GM12891 (cell line): ENCODE data around the gene TMEM59.
"Not testable (repeated sequence)": the region's sequence is repeated elsewhere in the genome, so short reads cannot be mapped to it uniquely, and the experiment has no call there.

ENCODE experiments used
- DNase-seq: peaks from one replicate; pipeline ENCODE4 v3.0.0; 2011; ENCODE audit warnings: low spot score; ENCODE audit not compliant: insufficient read length
- FAIRE-seq: peaks from 2 replicates; lab custom pipeline; 2011; peaks lifted over from hg19 to GRCh38; lab: Jason Lieb, UNC
- PAX5 ChIP-seq: IDR thresholded peaks from 2 replicates; pipeline ENCODE4 v1.6.1; 2011; ENCODE audit warnings: low read length, moderate library complexity, mild to moderate bottlenecking; ENCODE audit not compliant: insufficient read depth, severe bottlenecking
- POLR2A ChIP-seq: IDR thresholded peaks from 2 replicates; pipeline ENCODE4 v1.6.1; 2011; ENCODE audit warnings: low read depth, low read length, control low read depth
- POLR2AphosphoS5 ChIP-seq: IDR thresholded peaks from 2 replicates; pipeline ENCODE4 v1.6.1; 2011; ENCODE audit warnings: low read depth, low read length, control low read depth
- POU2F2 ChIP-seq: IDR thresholded peaks from 2 replicates; pipeline ENCODE4 v1.6.1; 2011; ENCODE audit warnings: low read depth, mild to moderate bottlenecking, control low read depth, low read length, moderate library complexity
- SPI1 ChIP-seq: IDR thresholded peaks from 2 replicates; pipeline ENCODE4 v1.6.1; 2011; ENCODE audit warnings: low read depth, low read length, control low read depth
- TAF1 ChIP-seq: IDR thresholded peaks from 2 replicates; pipeline ENCODE4 v1.6.1; 2011; ENCODE audit warnings: low read depth, low read length, control low read depth

Gene TMEM59

DNA sequence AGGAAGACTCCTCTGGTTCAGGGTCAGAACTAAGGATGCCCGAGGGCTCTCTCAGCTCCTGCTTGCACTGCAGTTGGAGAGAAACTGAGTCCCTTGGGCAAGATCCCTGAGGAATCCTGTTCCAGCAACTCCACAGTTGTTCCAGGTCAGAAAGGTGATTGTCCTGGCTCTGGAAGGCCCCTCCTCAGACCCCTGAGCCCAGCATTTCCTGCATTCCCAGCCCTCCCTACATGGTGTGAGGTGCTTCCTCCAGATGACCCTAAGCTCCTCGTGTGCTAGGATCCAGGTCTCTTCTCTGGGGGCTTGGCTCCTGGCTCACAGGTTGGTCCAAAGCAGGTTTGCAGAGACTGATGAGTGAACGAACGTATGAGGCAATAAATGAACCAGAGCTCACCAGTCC is 46.5 kb downstream of the TMEM59 start:
- DNase-seq (no peak), FAIRE-seq (no peak)
- no peak for TF ChIP-seq TAF1

DNA sequence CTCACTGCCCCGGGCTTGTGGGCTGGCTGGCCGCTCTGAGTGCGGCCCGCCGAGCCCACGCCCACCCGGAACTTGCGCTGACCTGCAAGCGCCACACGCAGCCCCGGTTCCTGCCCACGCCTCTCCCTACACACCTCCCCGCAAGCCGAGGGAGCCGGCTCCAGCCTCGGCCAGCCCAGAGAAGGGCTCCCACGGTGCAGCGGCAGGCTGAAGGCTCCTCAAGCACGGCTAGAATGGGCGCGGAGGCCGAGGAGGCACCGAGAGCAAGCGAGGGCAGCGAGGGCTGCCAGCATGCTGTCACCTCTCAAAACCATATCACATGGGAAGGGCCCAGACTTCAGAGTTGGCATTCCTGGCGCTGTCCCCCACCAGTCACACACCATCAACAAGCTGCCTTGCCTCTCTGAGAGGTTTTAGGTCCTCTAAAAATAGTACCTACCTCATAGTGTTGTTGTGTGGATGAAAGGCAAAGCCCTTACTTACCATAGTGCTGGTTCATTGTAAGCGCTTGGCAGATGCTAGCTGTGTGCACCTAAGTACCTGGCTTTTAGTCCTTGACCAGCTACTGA is 48.4 kb downstream of the TMEM59 start:
- TF ChIP-seq POLR2A (no peak), SPI1 (no peak), TAF1 (no peak), PAX5 (no peak), POLR2AphosphoS5 (no peak), POU2F2 (no peak)
- FAIRE-seq (no peak), DNase-seq (no peak)

- FAIRE-seq, DNase-seq: not testable (repeated sequence)
Observed at GRCh38 chr1:54003750-54004480, 49.1 kb downstream of the TMEM59 start.

DNA sequence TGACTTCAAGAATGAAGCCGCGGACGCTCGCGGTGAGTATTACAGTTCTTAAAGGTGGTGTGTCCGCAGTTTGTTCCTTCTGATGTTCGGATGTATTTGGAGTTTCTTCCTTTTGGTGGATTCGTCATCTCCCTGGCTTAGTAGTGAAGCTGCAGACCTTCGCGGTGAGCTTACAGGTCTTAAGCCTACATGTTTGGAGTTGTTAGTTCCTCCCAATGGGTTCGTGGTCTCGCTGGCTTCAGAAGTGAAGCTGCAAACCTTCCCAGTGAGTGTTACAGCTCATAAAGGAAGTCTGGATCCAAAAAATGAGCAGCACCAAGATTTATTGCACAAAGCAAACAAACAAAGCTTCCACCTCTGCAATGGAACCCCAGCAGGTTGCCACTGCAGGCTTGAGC is 49.8 kb downstream of the TMEM59 start:
- FAIRE-seq = no peak
- TF ChIP-seq POLR2A (no peak), POLR2AphosphoS5 (no peak), SPI1 (no peak), TAF1 (no peak), PAX5 (no peak), POU2F2 (no peak)
- no peak for DNase-seq

- TF ChIP-seq POLR2AphosphoS5 (no peak), SPI1 (no peak), TAF1 (no peak), POLR2A (no peak), POU2F2 (no peak), PAX5 (no peak)
- no peak for FAIRE-seq
- no peak for DNase-seq
Observed at GRCh38 chr1:54002544-54003248, 50.3 kb downstream of the TMEM59 start.

- DNase-seq (no peak), FAIRE-seq (no peak)
- no peak for TF ChIP-seq POLR2AphosphoS5
- TF ChIP-seq TAF1 = no peak
- no peak for TF ChIP-seq PAX5
- no peak for TF ChIP-seq POU2F2
- TF ChIP-seq SPI1 = no peak
- no peak for TF ChIP-seq POLR2A
Observed at GRCh38 chr1:54001591-54001990, 51.4 kb downstream of the TMEM59 start.

- FAIRE-seq (no peak), DNase-seq (no peak)
- TF ChIP-seq POLR2A = no peak
- no peak for TF ChIP-seq SPI1
- TF ChIP-seq POLR2AphosphoS5 = no peak
- TF ChIP-seq PAX5 = no peak
- no peak for TF ChIP-seq TAF1
- TF ChIP-seq POU2F2 = no peak
Observed at GRCh38 chr1:53999920-54000319, 53.1 kb downstream of the TMEM59 start.

DNA sequence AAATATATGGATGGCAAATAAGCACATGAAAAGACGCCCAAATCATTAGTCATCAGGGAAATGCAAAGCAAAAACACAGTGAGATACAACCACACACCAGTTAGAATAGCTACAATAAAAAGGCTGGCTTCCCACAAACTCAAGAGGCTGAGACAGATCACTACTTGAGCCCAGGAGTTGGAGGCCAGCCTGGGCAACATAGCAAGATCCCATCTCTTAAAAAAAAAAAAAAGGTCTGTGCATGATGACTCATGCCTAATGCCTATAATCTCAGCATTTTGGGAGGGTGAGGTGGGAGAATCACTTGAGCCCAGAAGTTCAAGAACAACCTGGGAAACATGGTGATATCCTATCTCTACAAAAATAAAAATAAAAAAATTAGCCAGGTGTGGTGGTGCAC is 54.8 kb downstream of the TMEM59 start:
- no peak for FAIRE-seq
- no peak for DNase-seq
- TF ChIP-seq POLR2A (no peak), POU2F2 (no peak), SPI1 (no peak)

DNA sequence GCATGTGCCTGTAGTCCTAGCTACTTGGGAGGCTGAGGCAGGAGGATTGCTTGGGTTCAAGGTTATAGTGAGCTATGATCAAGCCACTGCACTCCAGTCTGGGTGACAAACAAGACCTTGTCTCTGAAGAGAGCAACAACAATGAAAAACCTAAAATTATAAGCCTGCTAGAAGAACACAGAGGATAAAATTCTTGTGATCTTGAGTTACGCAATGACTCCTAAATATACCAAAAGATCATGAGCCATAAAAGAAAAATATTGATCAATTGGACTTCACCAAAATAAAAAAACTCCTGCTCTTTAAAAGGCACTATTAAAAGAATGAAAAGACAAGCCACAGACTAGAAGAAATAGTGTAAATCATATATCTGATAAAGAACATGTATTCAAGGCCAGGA is 57.3 kb downstream of the TMEM59 start:
- FAIRE-seq = no peak
- DNase-seq = no peak
- TF ChIP-seq TAF1 (no peak), POLR2A (no peak), POU2F2 (no peak), POLR2AphosphoS5 (no peak), PAX5 (no peak), SPI1 (no peak)

DNA sequence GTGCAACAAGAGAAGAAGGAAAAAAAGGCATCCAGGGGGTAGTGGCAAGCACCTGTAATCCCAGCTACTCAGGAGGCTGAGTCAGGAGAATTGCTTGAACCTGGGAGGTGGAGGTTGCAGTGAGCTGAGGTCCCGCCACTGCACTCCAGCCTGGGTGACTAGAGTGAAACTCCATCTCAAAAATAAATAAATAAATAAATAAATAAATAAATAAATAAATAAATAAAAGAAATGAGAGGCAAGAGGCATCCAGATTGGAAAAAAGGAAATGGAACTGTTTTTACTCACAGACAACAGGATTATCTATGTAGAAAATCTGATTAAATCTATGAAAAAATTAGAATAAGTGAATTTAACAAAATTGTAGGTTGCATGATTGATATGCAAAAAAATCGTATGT is 58.5 kb downstream of the TMEM59 start:
- DNase-seq, FAIRE-seq: not testable (repeated sequence)
